GM18507 (cell line): ENCODE measurements around the gene FAM50B.

Experiments
- DNase-seq: peaks from one replicate; pipeline ENCODE4 v3.0.0; 2011; ENCODE audit warnings: low read depth; ENCODE audit not compliant: insufficient read length; ENCODE audit errors: extremely low spot score
- FAIRE-seq: peaks from 2 replicates; lab custom pipeline; 2011; peaks lifted over from hg19 to GRCh38; lab: Jason Lieb, UNC

Gene FAM50B

GRCh38 chr6:3816251-3816650 lies 32.9 kb upstream of the FAM50B start:
- no peak for FAIRE-seq

DNA sequence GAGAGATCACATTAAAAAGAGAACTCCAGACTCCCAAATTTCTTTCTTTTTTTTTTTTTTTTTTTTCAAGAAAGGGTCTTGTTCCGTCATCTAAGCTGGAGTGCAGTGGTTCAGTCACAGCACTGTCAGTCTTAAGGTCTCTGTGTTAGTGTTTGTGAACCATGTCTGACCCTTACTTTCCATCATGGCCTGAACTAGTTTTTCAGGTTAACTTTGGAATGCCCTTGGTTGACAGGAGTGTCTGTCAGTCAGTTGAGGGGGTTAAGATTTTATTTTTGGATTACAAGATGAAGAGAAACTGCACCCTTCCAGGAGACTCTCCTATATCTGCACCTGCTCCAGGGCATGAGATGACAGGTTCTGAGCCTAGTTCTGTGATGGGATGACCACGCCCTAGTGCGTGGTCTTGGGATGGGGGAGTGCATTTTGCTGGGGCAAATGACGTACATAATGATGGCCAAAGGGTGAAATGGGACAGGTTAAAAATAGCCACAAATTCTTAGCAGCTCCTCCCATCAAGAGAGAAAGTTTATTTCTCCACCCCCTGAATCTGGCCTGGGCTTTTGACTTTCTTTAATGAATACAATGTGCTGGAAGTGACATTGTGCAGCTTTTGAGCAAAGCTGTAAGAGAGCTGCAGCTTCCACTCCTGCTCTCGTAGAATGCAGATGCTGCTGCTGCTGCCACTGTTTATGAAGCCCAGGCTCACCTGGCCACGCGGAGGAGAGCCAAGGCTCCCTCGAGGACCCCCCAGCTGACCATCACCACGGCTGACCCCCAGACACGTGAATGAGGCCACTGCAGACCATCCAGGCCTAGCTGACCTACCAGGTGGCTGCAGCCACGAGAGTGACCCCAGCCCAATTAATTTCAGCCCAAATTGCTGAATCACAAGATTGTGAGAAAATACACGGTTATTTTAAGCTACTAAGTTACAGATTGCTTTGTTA lies 29.7 kb upstream of the FAM50B start:
- DNase-seq (no peak), FAIRE-seq (no peak)

More at GRCh38 chr6:3816251-3816650, 32.9 kb upstream of the FAM50B start:
- no peak for DNase-seq

DNA sequence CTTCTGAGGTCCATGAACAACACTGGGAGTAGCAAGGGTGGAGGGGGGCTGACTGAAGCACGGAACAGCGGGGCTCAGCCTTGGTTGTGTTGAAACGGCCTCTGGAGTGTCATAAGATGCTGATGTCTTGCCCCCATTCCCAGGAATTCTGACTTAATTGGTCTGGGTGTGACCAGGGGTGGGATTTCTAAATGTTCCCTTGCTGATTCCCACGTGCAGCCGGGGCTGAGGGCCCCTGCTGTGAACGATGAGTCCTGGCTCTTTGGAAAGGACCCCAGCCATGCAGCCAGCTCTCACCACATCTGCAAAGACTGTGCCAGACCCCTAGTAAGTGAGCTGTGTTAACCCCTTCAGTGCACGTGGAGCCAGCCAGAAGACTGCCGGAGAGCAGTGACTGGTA lies 28.6 kb upstream of the FAM50B start:
- FAIRE-seq = no peak
- no peak for DNase-seq

GRCh38 chr6:3822747-3823445 lies 26.3 kb upstream of the FAM50B start:
- no peak for FAIRE-seq

GRCh38 chr6:3823671-3824070 lies 25.5 kb upstream of the FAM50B start:
- DNase-seq (no peak), FAIRE-seq (no peak)

More at GRCh38 chr6:3822747-3823445, 26.3 kb upstream of the FAM50B start:
- no peak for DNase-seq

DNA sequence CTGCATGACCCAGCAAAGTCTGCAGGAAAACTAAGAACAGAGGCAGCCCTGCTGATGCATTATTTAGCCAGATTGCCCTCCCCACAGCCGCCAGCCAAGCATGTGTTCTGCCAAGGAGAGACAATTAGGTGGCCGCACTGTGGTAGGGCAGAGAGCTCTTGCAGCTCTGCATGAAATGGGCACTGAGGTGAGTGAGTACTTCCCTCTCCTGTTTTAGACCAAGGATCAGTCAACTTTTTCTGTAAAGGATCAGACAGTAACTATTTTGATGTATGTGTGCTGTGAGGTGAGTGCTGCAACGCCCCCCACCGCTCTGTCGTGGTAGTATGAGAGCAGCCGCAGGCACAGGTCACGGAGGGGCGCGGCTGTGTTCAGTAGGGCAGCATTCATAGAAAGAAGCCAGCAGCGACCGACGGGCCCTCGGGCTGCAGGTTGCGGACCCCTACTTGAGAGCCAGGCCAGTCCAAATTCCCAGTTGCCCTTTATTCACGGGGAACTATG lies 23.8 kb upstream of the FAM50B start:
- DNase-seq = no peak

DNA sequence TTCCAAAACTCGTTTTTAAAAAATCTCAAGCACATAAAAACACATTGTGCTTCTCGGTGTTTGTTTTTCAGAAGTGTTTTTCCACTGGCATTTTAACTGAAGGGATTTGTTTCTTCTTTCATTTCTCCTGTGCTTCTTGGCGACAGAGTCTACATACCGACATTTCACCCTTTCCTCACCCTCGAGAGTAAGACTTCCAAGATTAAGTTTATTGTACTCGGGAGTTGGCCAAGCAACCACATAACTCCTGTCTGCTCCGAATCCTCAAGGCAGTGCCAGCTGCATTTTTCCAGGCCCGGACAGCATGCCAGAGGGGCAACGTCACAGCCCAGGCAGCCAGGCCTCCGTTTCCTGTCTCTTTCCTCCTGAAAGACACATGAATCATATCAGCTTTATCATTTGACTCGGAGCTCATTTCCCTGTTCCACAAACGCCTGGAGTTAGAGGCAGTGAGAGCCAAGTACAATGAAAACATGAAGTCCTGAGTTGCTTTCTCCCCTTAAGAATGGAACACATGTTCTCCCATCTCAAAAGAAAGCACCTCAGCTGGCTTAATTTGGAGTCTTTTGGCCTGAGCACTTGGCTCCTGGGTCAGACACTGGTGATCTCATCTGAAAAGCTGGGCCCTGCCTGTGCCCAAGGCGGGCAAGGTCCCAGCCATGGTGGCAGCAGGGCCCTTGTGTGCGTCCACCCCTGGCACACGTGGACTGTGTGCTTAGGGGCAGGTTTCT lies 23.2 kb upstream of the FAM50B start:
- DNase-seq (no peak), FAIRE-seq (no peak)

More for the DNA sequence above, 23.8 kb upstream of the FAM50B start:
- FAIRE-seq = no peak

- no peak for FAIRE-seq
- no peak for DNase-seq
These were observed 19.9 kb upstream of the FAM50B start for GRCh38 chr6:3829285-3829684.

- DNase-seq (no peak), FAIRE-seq (no peak)
These were observed 18.4 kb upstream of the FAM50B start for GRCh38 chr6:3830806-3831205.

DNA sequence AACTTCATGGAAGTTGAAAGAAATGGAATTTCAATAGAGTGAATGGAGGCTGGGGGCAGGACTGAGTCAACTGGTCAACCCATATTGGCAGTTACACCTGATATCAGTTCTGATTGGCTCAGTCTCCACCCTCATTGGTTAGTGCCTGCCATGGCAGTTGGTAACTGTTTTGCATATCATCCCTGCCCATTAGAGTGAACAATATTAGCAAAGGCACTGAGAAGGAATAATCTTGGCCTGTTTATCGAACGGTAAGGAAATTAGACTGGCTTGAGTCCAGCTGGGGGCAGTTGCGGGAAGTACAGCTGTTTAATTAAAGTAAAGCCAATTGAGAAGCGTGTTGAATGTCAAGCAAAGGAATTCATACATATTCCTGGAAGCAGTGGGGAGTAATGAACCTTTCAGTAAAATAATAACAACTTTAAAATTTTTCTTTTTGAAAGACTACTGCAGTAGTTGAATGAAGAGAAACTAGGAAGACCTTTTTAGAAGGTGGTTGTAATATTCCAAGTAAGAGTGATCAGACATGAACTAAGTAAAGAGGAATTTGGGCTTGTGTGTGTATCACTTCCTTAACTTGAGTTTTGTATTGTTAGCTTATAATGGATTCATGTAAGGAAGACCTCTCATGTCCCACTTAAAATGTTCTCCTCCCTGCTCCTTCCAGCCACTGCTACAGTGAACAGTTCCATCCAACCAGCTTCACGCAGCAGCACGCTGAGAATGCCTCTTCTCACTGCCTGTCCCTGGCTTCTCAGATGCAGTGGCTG lies 17.2 kb upstream of the FAM50B start:
- no peak for FAIRE-seq
- no peak for DNase-seq

DNA sequence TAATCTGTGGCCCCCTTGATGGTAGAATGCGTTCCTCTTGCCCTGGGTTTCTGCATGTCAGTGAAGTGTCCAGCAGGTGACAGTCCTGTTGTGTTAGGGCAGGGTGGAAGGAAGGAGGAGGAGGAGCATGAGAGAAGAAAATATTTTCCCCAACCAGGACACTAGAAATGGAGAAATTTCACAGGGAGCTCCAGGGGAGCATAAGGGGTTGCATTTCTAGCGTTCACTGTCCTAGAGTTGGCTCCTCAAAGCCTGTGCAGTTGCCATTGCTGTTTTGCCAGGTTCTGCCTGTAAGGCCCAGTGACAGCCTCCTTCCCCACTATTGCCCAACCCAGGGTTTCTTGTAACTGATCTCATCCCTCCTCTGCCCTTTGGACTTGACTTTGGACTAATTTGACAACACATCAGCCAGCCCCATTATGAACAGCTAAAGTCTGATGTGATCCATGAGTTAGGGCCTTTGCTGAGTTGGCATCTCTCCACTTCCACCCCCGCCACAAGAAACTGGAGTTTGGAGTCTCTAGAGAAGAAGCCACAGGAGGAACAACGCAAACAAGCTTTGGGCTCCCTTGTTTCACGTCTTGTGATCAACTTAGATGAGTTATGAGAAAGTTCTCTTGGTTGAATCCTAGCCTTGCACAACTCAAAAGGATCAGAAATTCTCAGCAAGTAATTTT lies 14.0 kb upstream of the FAM50B start:
- no peak for FAIRE-seq
- DNase-seq = no peak

GRCh38 chr6:3835785-3836184 lies 13.4 kb upstream of the FAM50B start:
- DNase-seq (no peak), FAIRE-seq (no peak)

DNA sequence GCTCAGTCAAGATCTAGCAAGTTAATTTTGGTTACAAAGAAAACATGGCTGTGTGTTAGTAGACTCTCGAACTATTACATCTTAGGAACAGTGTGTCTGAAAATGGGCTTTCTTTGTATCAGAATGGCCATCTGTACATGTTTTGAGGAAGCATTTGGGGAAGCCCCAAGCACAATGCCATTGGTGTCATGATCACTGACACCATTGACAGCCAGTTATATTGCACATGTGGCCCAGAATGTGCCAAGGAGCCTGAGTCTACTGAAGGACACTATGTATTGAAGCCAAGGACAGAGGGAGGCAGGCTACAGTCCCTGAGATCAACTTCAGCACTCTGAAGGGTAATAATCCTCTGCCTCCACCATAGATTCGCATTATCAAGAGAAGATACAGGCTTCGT lies 12.6 kb upstream of the FAM50B start:
- no peak for DNase-seq
- FAIRE-seq = no peak

GRCh38 chr6:3837781-3838180 lies 11.4 kb upstream of the FAM50B start:
- no peak for FAIRE-seq
- DNase-seq = no peak

GRCh38 chr6:3838992-3839867 lies 9.9 kb upstream of the FAM50B start:
- FAIRE-seq = no peak
- DNase-seq = no peak

DNA sequence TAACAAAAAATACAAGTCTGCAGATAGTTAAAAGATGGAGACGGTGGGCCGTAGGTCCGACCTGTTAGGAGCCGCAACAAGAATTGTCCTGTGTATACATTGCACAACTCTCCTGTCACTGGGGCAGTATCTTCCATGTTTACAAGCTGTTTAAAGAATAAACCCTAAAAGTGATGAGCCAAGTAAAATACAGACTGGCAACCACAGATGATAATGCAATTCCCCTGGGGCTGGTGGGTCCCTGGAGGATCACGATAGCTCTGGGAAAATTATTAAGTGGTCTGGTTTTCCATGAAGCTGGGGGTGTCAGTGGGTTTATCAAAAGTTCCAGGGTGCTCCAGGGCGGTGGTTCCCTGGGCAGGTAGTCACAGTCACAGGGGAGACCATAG lies 8.1 kb upstream of the FAM50B start:
- DNase-seq = no peak
- no peak for FAIRE-seq

DNA sequence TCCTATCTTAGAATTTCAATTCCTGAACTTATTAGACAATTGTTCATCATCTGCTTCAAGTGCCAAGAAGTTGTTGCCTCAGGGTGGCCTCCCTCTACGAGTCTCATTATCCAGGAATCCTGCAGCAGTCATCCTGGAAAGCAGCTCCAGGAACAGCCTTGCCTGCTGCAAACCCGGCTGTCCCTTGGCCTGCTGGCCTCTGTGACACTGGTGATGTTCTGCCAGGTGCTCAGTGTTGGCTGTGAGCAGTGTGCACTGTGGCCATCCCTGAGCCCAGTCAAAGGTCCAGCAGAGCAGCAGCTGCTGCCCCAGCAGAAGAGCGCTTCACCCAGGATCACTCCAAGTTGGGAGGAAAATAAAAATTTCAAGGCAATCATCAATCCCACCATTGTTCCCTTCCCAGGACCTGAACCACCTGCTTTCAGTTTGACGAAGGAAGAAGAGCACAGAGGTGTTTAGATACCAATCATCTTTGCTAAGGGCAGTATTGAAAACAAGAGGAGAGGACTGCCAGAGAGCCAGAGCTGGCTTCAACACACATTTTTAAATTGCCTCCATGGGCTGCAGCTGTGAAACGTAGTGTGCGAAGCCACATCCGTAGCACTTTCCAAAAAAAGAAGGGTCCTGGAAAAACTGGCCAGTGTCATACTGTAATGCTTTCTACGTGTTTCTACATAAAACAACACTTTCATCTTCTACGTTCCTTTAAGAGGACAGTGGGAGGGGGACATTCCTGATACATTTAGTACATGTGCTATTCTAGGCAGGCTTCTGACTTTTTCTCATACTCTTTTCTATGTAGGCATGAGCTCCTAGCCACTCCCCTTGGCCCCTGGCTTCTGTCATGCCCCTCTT lies 7.2 kb upstream of the FAM50B start:
- DNase-seq (no peak), FAIRE-seq (no peak)
